Hypothalamus (tissue), 51 donors: Measurements from ENCODE around the gene RC3H2.
"Not testable (repeated sequence)": the region's sequence is repeated elsewhere in the genome, so short reads cannot be mapped to it uniquely, and the experiment has no call there.

Experiments
- DNase-seq, 51 donors: peaks; one replicate each; lab custom pipeline; 2025; lab: John Stamatoyannopoulos, UW

The RC3H2 gene

DNA sequence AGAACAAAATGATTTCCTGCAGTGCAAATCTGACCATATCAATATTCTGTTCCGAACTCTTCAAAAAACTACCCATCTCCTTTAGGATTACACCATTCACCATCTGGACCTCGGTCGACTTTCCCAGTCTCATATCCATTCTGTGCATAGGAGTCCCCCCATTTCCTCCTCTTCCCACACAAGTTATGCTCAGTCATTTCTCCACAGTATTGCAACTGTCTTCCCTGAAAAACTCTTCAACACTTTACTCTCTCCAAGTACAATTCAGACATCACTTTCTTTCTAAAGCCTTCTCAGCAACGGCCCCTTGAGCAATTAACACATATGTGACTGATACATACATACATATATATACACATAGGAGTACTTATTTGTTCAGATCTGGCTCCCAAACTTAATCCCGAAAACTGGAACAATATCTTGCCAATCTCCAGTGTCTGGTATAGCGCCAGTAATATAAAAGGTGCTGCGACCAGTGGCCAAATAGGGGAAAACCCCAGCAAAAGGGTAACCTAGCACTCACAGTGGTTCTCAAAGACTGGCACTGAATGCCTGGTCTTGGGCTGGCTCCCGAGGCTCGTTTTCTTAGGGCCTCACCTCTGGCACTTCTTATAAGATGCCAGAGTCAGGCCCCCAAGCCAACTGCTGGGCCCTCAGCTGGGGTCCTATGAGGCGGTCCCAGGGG is 25.5 kb upstream of the RC3H2 start:
- peak in 1 of 51 donors; percentile 27 for DNase-seq

DNA sequence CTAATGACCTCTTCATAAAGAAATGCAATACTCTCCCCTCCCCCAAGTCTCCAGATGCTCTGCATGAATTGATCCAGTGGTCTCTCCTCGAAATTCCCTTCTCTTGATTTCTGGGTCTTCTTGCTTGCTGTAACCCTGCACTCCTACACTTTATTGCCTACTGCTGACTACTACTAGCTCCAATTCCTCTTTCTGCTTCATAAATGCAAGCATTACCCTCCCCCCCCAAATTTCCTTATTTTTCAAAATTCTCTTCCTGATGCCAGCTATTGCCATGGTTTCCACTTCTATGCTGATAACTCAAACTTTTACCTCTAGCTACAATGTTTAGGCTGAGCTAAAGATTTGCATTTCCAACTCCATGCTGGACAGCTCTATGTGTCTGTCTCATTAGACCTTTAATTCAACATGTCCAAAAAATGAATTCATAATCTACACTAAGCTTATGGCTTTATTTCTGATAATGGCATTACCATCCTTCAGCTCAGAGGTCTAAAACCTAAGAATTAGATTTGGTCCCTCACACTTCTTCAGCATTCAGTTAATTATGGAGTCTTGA is 24.7 kb upstream of the RC3H2 start:
- DNase-seq: no peak

DNA sequence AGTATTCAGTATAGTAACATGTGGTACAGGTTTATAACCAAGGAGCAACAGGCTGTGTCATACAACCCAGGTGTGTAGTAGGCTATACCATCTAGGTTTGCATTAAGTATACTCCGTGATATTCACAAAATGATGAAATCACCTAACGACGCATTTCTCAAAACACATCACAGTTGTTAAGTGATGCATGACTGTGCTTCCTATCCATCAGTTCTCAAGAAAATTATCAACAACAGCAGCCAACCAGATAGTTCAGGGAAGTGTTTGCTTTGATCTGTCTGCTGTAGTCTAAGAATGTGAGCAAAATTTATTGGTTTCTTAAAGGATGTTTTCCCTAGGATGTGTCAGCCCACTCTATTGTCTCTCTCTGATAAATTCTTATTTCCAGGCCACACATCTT is 18.8 kb upstream of the RC3H2 start:
- DNase-seq: no peak

DNA sequence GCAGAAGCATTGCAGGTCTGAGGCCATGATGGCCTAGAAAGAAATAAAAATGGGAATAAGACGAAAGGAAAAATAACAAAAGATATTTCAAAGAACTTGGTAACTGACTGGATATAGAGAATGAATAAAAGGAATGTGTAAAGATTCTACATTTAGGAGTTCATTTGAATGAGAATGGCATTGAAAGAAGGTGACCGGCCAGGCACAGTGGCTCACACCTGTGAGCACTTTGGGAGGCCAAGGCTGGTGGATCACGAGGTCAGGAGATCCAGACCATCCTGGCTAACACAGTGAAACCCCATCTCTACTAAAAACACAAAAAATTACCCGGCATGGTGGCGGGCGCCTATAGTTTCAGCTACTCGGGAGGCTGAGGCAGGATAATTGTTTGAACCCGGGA is 17.6 kb upstream of the RC3H2 start:
- no peak for DNase-seq

DNA sequence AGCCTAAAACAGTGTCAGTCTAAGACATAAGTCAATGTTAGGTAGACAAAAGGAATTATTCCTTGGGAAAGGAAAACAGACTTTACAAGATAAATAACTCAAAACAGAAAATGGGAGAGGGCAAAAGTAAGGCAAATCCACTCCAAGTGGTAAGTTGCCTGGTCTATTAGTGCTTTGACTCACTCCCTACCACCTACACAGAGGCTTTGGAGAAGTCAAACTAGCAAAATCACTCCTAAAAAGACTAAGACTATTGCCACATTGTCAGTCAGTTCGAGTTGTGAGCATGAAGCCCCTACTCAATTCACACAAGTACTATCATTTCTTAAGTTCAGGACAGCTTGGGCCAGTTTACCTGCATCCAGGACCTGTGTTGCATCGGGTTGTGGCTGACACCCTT is 13.2 kb upstream of the RC3H2 start:
- DNase-seq: no peak

DNA sequence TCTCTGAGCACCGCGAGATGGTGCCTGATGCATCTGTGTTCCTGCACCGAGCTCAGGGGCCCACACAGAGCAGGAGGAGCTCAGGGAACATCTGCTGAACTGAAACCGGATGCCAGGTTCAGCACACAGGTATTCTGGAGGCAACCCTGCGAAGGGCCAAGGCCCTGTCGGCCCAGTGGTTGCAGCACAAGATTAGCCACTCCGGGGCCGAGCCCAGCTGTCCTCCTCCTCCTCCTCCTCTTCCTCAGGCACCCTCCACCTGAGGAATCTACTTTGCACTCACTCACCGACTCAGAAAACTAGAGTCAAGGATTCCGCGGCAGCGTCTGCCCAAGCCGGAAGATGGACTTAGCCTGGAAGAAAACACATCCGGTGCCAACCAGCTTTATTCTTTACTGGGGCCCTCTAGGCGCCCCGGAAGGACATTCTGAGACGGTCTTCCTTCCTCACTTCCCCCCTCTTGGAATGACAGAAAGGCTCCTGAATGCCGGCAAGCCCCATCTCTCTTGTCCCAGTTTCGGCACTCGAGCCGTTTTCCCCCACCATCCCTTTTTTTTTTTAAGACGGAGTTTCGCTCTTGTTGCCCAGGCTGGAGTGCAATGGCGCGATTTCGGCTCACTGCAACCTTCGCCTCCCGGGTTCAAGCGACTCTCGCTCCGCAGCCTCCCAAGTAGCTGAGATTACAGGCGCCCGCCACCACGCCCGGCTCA is 8.0 kb upstream of the RC3H2 start, which contains the start of gene ZBTB6:
Gene ZBTB6 (minus strand): TSS at position 360 of the 710 bp plus-strand sequence. CDS start 1,251 bp downstream, outside the sequence.
- DNase-seq: peak; percentile 19 to 92 (median 72)

DNA sequence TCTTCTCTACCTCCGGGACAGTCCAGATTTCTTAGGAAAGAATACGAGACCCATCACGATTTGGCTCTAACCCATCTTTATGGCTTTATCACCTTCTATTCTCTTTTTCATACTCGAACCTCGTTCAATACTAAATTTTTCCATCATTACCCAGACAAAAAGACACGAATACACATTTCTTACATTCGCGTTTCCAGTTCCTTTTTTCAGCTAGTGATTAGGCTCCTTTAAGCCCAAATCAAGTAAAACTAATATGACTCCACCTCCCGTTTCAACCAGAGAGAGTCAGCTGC is 7.5 kb upstream of the RC3H2 start:
- no peak for DNase-seq

DNA sequence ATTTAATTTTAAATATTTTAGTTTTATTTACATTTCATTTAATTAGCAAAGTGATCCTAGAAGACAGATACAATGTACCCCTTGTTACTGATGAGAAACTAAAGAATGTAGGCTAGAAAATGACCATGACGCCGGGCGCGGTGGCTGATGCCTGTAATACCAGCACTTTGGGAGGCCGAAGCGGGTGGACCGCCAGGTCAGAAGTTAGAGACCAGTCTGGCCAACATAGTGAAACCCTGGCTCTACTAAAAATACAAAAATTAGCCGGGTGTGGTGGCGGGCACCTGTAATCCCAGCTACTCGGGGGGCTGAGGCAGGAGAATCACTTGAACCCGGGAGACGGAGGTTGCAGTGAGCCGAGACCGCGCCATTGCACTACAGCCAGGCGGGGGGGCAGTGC is 963 bp upstream of the RC3H2 start:
- DNase-seq: not testable (repeated sequence)

DNA sequence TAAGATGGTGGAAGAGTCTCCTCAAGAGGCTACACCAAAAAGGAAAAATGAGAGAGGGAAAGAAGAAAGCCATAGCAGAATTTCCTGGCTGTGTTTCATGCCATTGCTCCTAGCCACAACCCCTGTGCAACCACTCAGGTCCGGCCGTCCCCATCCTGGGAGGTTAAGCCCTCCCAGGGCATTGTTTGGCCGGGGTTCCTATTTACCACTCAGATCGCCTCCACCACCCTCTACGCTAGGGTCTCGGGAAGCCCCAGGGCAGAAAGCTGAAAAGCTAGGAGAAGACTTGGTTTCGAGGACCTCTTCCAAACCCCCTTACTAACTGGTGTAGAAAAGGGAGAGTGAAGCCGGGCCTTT is 715 bp downstream of the RC3H2 start:
- DNase-seq: peak in 29 of 51 donors; percentile 7 to 68 (median 40)

DNA sequence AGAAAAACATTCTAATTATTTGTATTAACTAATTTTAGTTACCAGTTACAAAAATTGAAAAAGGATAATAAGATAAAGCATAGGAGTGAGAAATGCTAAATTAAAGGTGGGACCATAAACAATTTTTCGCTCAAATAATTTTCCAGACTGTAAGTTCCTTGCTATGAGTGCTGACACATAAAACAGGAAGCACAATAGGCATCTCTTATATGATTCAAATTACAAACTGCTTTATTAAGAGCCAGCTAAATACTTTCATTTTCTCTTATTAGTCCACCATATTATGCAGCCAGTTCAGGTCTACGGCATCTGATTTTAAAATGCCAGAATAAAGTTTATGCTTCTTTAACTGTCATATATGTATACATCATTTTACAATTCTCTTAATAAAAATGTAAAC is 4.4 kb downstream of the RC3H2 start:
- DNase-seq: no peak

DNA sequence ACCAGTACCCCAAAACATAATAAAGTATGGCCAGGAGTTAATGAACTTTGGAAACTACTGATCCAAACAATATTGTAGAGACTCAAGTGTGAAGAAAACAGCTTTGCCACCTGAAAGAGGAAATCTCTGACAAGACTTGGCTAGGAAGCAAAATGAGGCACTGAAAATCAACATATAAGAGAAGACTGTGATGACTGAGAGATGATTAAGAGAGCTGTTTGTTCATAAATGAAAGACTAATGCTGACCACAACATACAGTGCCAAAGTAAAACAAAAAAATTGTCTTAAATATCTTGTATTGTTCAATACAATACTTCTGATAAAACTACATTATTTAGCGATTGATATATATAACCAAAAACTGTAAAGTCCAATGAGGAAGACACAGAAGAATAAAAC is 7.2 kb downstream of the RC3H2 start:
- no peak for DNase-seq

DNA sequence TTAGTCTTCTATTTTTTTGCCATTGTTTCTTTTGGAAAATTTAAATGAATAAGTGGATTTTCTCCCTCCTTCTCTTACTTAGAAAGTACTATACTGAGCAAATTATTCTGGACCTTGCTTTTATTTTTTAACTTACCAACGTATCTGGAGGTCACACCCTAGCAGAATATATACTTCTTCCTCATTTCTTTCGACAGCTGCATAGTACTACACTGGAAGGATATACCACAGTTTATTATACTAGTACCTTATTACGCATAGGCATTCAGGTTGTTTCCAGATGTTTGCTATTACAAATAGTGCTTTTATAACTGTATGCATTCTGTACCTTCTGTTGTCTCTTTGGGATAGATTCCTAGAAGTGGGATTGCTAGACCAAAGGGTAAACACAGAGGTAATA is 16.7 kb downstream of the RC3H2 start:
- no peak for DNase-seq

DNA sequence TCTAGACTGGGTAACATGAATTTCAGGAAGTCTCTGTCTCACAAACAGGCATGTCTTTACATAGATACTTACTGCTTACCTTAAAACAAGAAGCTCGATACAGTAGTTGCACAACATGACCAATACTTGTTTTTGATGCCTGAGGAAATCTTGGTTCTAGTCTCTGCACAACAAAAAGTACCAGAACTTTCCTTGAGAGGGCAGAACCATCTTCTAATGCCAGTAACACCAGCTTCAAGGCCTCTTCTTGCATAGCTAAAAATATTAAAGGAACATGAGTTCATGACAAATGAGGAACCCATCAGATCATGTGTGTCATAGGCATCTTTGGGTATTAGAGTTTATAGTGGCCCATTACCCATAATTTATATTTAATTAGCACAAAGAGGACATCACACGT is 22.0 kb downstream of the RC3H2 start:
- no peak for DNase-seq

DNA sequence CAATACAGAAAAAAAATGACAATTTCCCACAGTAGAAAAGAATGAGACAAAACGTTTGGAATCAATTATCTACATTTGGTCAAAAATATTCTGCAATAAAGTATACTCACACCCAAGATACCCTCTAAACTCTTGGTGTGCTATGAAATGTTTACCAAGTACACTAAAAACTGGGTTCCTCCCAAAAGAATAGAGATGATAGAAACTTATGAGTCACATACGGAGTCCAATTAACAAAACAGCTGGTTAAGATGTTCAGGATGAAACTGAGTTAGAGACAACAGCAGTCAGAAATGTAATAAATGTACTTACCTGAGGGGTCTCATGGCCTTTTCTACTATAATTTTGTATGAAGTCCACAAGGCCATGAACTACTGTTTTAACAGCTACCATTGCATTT is 25.7 kb downstream of the RC3H2 start:
- no peak for DNase-seq

DNA sequence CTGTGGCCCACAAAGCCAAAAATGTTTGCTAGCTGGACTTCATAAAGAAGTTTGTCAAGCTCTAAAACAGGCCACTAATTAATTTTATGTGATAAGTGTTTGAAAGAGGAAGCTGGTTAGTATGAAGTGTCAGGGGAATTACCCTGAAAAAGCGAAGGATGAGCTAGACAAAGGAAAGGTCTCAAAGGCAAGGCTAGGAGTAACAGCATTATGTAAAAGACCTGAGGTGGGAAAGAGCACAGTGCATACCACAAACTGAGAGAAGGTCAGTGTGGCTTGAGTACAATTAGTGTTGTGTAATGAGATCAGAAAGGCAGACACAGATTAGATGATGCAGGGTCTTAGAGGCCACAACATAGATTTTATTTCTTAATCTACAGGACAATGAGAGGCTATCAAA is 29.6 kb downstream of the RC3H2 start:
- no peak for DNase-seq

DNA sequence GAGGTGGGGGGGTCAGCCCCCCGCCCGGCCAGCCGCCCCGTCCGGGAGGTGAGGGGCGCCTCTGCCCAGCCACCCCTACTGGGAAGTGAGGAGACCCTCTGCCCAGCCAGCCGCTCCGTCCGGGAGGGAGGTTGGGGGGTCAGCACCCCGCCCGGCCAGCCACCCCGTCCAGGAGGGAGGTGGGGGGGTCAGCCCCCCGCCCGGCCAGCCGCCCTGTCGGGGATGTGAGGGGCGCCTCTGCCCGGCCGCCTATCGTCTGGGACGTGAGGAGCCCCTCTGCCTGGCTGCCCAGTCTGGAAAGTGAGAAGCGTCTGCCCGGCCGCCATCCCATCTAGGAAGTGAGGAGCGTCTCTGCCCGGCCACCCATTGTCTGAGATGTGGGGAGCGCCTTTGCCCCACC is 37.9 kb downstream of the RC3H2 start:
- DNase-seq: not testable (repeated sequence)

DNA sequence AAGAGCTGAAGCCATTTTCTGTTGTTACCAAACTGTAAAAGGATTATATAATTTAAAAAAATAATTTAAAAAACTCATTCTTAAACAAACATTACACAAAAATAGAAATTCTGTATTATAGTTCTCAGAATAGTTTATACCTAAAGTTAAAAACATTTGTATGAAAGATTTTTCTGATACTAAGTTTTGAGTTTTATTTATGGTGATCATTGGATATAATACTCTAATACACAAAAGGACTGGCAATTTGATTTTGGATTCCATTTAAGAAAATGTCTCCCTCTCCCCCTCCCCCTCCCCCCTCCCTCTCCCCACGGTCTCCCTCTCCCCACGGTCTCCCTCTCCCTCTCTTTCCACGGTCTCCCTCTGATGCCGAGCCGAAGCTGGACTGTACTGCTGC is 39.1 kb downstream of the RC3H2 start:
- no peak for DNase-seq

DNA sequence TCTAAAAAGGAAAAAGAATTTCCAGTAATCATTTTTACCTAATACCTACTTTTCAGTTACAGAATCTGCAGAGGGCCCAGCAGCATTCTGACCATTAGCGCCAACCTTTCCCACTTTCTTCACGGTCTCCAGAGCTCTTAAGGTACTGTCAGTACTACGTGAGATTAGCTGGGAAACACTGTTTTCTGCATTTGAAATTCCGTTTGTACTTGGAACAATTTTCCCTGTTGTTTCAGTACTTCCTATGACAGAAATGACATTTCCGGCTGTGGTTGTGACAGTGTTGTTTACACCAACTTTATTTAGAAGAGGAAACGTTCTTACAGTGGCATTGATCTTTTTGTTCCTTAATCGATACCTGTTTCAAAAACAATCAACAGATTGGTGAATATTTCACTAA is 39.9 kb downstream of the RC3H2 start:
- no peak for DNase-seq

DNA sequence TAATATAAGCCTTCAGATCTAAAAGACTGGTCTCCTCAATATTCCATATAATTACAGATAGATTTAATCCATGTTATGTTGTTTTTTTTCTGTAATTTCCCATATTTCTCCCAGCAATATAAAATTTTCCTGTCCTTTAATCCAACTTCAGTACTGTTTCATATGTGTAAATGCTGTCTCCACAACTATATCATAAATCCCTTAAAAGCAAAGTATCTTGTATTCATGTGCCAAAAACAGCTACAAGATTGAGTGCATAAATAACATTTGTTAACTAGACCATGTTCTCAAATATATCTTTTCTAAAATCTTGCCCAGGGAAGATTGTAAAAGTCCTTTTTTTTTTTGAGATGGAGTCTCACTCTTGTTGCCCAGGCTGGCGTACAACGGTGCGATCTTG is 41.8 kb downstream of the RC3H2 start:
- DNase-seq: no peak

DNA sequence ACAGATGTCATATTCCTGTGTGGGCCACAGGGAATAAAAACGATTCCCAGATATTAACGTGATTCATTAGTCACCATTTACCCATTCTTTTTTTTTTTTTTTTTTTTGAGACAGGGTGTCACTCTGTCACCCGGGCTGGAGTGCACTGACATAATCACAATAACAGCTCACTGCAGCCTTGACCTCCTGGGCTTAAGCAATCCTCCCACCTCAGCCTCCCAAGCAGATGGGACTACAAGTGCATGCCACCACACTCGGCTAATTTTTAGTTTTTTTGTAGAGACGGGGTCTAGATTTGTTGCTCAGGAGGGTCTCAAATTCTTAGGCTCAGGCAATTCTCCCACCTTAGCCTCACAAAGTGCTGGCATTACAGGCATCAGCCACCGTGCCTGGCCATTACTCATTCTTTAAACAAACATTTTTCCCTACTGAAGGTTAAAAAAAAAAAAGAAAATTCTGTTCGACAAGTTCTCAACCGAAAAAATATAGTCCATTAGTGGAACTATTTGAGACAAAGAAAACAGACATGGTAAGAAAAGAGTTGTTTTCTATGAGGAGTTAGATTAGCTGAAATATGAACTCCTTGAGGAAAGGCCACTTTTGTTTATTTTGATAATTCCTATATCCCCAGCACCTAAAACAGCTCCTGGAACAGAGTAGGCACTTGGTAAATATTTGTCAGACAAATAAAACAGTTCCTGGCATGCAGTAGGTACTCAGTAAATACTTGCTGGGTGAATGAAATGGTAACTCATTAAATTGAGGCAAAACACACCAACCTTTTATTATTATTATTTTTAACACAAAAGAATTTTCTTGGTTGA is 44.6 kb downstream of the RC3H2 start:
- DNase-seq: no peak

DNA sequence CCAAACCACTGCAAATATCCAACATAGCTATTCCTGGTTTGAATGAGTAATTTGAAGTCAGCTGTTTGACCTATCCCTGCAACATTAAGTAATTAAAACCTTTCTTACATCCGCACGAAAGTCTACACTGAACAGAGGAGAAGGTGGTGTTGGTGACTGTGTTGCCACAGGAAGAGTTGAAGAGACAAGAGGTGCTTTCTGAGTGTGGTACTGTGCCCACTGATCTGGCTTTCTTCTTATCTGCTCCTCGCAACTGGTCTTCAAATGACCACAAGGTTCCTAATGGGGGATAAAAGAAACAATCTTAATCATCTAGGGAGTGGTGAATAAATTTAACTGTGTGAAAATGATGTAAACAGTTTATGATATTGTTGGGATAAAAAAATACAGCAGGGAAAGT is 47.3 kb downstream of the RC3H2 start:
- no peak for DNase-seq
